Suprapubic skin (tissue), 4 donors: ENCODE data around the gene SLC10A1. TPM values are rescaled to one million over a fixed set of nuclear protein-coding genes. Genes with fewer than 3 reads are reported as not detected.

Source experiments
- DNase-seq, 2 donors: peaks; one replicate each; pipeline ENCODE4 v3.0.0-alpha.2; 2019; ENCODE audit warnings: low spot score in 2 of 2
- H3K27ac ChIP-seq: fragments of 200-600 bp; sonication (generic); one replicate; pipeline ENCODE4 v1.5.1; 2019
- H3K27me3 ChIP-seq: fragments of 200-600 bp; sonication (generic); one replicate; pipeline ENCODE4 v1.5.1; 2019
- H3K36me3 ChIP-seq: fragments of 200-600 bp; sonication (generic); one replicate; pipeline ENCODE4 v1.5.1; 2019
- H3K4me1 ChIP-seq: fragments of 200-600 bp; sonication (generic); one replicate; pipeline ENCODE4 v1.5.1; 2019
- H3K4me3 ChIP-seq: fragments of 200-600 bp; sonication (generic); one replicate; pipeline ENCODE4 v1.5.1; 2019; ENCODE audit warnings: mild to moderate bottlenecking
- H3K9me3 ChIP-seq: fragments of 200-600 bp; sonication (generic); one replicate; pipeline ENCODE4 v1.5.1; 2019
- CTCF ChIP-seq, 2 donors: fragments of 200-600 bp in 1 of 2; fragments of 450-650 bp in 1 of 2; sonication (generic) in 1 of 2; IDR thresholded peaks; one replicate each; pipeline ENCODE4 v1.5.1; 2016 to 2019; ENCODE audit warnings: antibody characterized with exemption in 2 of 2, mild to moderate bottlenecking in 1 of 2, moderate library complexity in 1 of 2
- EP300 ChIP-seq: sonication (generic); formaldehyde crosslinking; IDR thresholded peaks from one replicate; pipeline ENCODE4 v1.6.1; 2017; ENCODE audit warnings: antibody characterized with exemption
- POLR2A ChIP-seq, 2 donors: fragments of 450-650 bp; IDR thresholded peaks; one replicate each; pipeline ENCODE4 v1.6.1; 2017; ENCODE audit warnings: antibody characterized with exemption in 2 of 2, mild to moderate bottlenecking in 2 of 2, moderate library complexity in 2 of 2
- POLR2AphosphoS5 ChIP-seq, 3 donors: sonication (generic); formaldehyde crosslinking; IDR thresholded peaks; one replicate each; pipeline ENCODE4 v1.6.1; 2017; ENCODE audit warnings: antibody characterized with exemption in 3 of 3
- WGBS: methylation state at CpG from one replicate; pipeline ENCODE4 v1.1.5; 2018; 5-methylcytosine and 5-hydroxymethylcytosine counted together
- total RNA-seq, 4 donors: library from RNA; depleted of rRNA; stranded (reverse); fragments of >200 nt; gene quantifications; one replicate each; pipeline ENCODE4 v1.1.0, GENCODE V29; 2016

Gene SLC10A1
- total RNA-seq, 4 donors from 2014 or later, result not detected

GRCh38 chr14:69772082-69773017 is 24.7 kb downstream of the SLC10A1 start:
- 85% methylated on average over 11 of the region's 11 CpGs for WGBS
- Histone ChIP-seq H3K9me3 (no peaks in the 10 kb centered on the region), H3K36me3 (peaks cover 91% of the 10 kb centered on the region), H3K4me3 (no peak overlapping the region), H3K27ac (no peak overlapping the region), H3K27me3 (no peaks in the 10 kb centered on the region), H3K4me1 (peaks cover 38% of the 10 kb centered on the region)
- TF ChIP-seq POLR2A (IDR thresholded peaks at IDR 0.05) (no peak), EP300 (no peak), CTCF (IDR thresholded peaks at IDR 0.05) (no peak), POLR2AphosphoS5 (IDR thresholded peaks at IDR 0.05) (no peak)
- DNase-seq, result no peak

GRCh38 chr14:69771136-69771535 is 25.9 kb downstream of the SLC10A1 start:
- H3K36me3 ChIP-seq, result peaks cover 80% of the 10 kb centered on the region
- no peaks in the 10 kb centered on the region for H3K9me3 ChIP-seq
- no peak overlapping the region for H3K4me3 ChIP-seq
- H3K4me1 ChIP-seq, result peaks cover 44% of the 10 kb centered on the region
- DNase-seq, result no peak
- TF ChIP-seq POLR2AphosphoS5 (IDR thresholded peaks at IDR 0.05), result no peak
- 91% methylated on average over 16 of the region's 16 CpGs for WGBS
- no peak overlapping the region for H3K27ac ChIP-seq
- no peaks in the 10 kb centered on the region for H3K27me3 ChIP-seq

- WGBS, result 80% methylated on average over 3 of the region's 3 CpGs
- no peak overlapping the region for H3K27ac ChIP-seq
- H3K9me3 ChIP-seq, result no peaks in the 10 kb centered on the region
- peaks cover 45% of the 10 kb centered on the region for H3K4me1 ChIP-seq
- no peak for DNase-seq
- H3K27me3 ChIP-seq, result no peaks in the 10 kb centered on the region
- peaks cover 74% of the 10 kb centered on the region for H3K36me3 ChIP-seq
- H3K4me3 ChIP-seq, result no peak overlapping the region
- TF ChIP-seq POLR2AphosphoS5 (IDR thresholded peaks at IDR 0.05) (no peak), EP300 (no peak), CTCF (IDR thresholded peaks at IDR 0.05) (no peak), POLR2A (IDR thresholded peaks at IDR 0.05) (no peak)
Observed at GRCh38 chr14:69770559-69770958, 26.5 kb downstream of the SLC10A1 start.

GRCh38 chr14:69769623-69770022 is 27.4 kb downstream of the SLC10A1 start:
- 94% methylated on average over 22 of the region's 22 CpGs for WGBS

GRCh38 chr14:69768873-69769272 is 28.2 kb downstream of the SLC10A1 start:
- Histone ChIP-seq H3K4me3 (peak overlapping the region; percentile 66), H3K9me3 (no peaks in the 10 kb centered on the region), H3K4me1 (peaks cover 45% of the 10 kb centered on the region), H3K27ac (no peak overlapping the region), H3K36me3 (peaks cover 58% of the 10 kb centered on the region), H3K27me3 (no peaks in the 10 kb centered on the region)
- TF ChIP-seq CTCF (IDR thresholded peaks at IDR 0.05) (no peak), POLR2A (IDR thresholded peaks at IDR 0.05) (no peak), EP300 (no peak), POLR2AphosphoS5 (IDR thresholded peaks at IDR 0.05) (no peak)
- no peak for DNase-seq
- WGBS, result 72% methylated on average over 8 of the region's 8 CpGs

More at GRCh38 chr14:69769623-69770022, 27.4 kb downstream of the SLC10A1 start:
- DNase-seq, result no peak
- TF ChIP-seq CTCF (IDR thresholded peaks at IDR 0.05), result no peak
- no peak for TF ChIP-seq EP300
- TF ChIP-seq POLR2A (IDR thresholded peaks at IDR 0.05), result no peak
- no peak for TF ChIP-seq POLR2AphosphoS5 (IDR thresholded peaks at IDR 0.05)
- Histone ChIP-seq H3K4me1 (peaks cover 45% of the 10 kb centered on the region), H3K27ac (no peak overlapping the region), H3K9me3 (no peaks in the 10 kb centered on the region), H3K4me3 (peak overlapping the region; percentile 66), H3K36me3 (peaks cover 65% of the 10 kb centered on the region), H3K27me3 (no peaks in the 10 kb centered on the region)
